NCI-H526 treated with DMSO at 0.1 percent for 48 hours (cell line): Measurements from ENCODE around the gene ARHGAP25.

ENCODE experiments used
- DNase-seq: peaks from one replicate; lab custom pipeline; 2025; lab: John Stamatoyannopoulos, UW

Gene ARHGAP25

GRCh38 chr2:68767996-68768395, 33.4 kb downstream of the ARHGAP25 start:
- DNase-seq = no peak

GRCh38 chr2:68768461-68768860, 33.9 kb downstream of the ARHGAP25 start:
- no peak for DNase-seq

- no peak for DNase-seq
Measured at GRCh38 chr2:68768951-68769350, 34.3 kb downstream of the ARHGAP25 start.

GRCh38 chr2:68769586-68770270, 35.1 kb downstream of the ARHGAP25 start:
- no peak for DNase-seq

- DNase-seq = no peak
Measured at GRCh38 chr2:68770271-68771111, 35.9 kb downstream of the ARHGAP25 start.

- DNase-seq = no peak
Measured at GRCh38 chr2:68771211-68771751, 36.7 kb downstream of the ARHGAP25 start.

GRCh38 chr2:68772109-68772508, 37.5 kb downstream of the ARHGAP25 start:
- no peak for DNase-seq

- no peak for DNase-seq
Measured at GRCh38 chr2:68774569-68775271, 40.1 kb downstream of the ARHGAP25 start.

- no peak for DNase-seq
Measured at GRCh38 chr2:68775272-68775842, 40.7 kb downstream of the ARHGAP25 start.

- DNase-seq = no peak
Measured at GRCh38 chr2:68776124-68776523, 41.5 kb downstream of the ARHGAP25 start.

GRCh38 chr2:68779595-68779994, 45.0 kb downstream of the ARHGAP25 start:
- no peak for DNase-seq

GRCh38 chr2:68784188-68784587, 49.6 kb downstream of the ARHGAP25 start:
- no peak for DNase-seq

- no peak for DNase-seq
Measured at GRCh38 chr2:68784915-68785314, 50.3 kb downstream of the ARHGAP25 start.

- DNase-seq = no peak
Measured at GRCh38 chr2:68787356-68787755, 52.7 kb downstream of the ARHGAP25 start.

- no peak for DNase-seq
Measured at GRCh38 chr2:68789603-68790002, 55.0 kb downstream of the ARHGAP25 start.

GRCh38 chr2:68790600-68790999, 56.0 kb downstream of the ARHGAP25 start:
- no peak for DNase-seq

GRCh38 chr2:68791914-68792313, 57.3 kb downstream of the ARHGAP25 start:
- DNase-seq = peak; percentile 78

GRCh38 chr2:68792751-68793150, 58.1 kb downstream of the ARHGAP25 start:
- DNase-seq = peak; percentile 89

GRCh38 chr2:68796295-68796905, 61.8 kb downstream of the ARHGAP25 start:
- no peak for DNase-seq

- DNase-seq = no peak
Measured at GRCh38 chr2:68798569-68798968, 64.0 kb downstream of the ARHGAP25 start.

GRCh38 chr2:68799140-68800026, 64.8 kb downstream of the ARHGAP25 start:
- peak; percentile 20 for DNase-seq
